ENCODE results near the gene NR1D1. TPM values are rescaled to one million over a fixed set of nuclear protein-coding genes. Genes with fewer than 3 reads are reported as not detected.

Gene NR1D1
- total RNA-seq, 1 donor from 2014 or later = 5.7 TPM

DNA sequence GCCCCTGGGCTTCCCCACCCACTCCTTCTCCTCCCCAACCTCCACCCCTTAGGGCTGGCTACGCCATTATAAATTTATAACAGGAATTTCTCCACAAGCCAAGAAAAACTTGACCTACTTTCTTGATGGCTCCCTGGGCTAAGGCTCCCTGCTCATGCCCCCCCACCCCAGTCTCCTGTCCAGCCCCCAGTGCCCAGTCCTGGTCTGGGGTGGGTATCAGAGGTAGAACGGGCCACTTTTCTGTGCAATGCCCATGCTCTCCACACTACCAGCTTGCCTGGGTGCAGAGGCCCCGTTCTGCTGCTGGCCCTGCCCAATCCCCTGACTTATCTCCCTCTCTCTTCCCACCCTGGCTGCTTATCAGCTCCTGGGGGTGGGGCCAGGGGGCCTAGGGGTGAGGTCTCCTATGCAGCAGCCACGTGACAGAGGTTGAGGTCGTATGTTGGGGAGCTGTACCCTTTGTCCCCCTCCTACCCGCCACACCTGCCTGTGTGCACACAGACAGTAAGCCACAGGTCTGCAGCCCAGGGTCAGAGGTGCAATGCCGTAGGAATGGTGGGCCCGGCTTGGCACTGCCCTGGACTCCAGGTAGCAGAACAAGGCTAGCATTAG lies 27.5 kb downstream of the NR1D1 start:
- Mint-ChIP-seq H3K27ac (no peak overlapping the region), H3K27me3 (no peaks in the 10 kb centered on the region), H3K9me3 (no peaks in the 10 kb centered on the region), H3K36me3 (peaks cover under 1% of the 10 kb centered on the region), H3K4me1 (ENCODE audit: unreplicated experiment) (peaks cover 56% of the 10 kb centered on the region), H3K4me3 (peak overlapping the region; percentile 25)
- no peak for TF ChIP-seq CTCF (conservative IDR thresholded peaks at IDR 0.05)
- no peak for DNase-seq (ENCODE audit: extremely low spot score, unreplicated experiment)

- Mint-ChIP-seq H3K36me3 (no peaks in the 10 kb centered on the region), H3K27me3 (no peaks in the 10 kb centered on the region), H3K4me1 (ENCODE audit: unreplicated experiment) (peaks cover 61% of the 10 kb centered on the region), H3K4me3 (no peak overlapping the region), H3K27ac (no peak overlapping the region), H3K9me3 (no peaks in the 10 kb centered on the region)
- no peak for DNase-seq (ENCODE audit: extremely low spot score, unreplicated experiment)
- TF ChIP-seq CTCF (conservative IDR thresholded peaks at IDR 0.05) = no peak
These were observed 28.2 kb downstream of the NR1D1 start for GRCh38 chr17:40072040-40072734.

DNA sequence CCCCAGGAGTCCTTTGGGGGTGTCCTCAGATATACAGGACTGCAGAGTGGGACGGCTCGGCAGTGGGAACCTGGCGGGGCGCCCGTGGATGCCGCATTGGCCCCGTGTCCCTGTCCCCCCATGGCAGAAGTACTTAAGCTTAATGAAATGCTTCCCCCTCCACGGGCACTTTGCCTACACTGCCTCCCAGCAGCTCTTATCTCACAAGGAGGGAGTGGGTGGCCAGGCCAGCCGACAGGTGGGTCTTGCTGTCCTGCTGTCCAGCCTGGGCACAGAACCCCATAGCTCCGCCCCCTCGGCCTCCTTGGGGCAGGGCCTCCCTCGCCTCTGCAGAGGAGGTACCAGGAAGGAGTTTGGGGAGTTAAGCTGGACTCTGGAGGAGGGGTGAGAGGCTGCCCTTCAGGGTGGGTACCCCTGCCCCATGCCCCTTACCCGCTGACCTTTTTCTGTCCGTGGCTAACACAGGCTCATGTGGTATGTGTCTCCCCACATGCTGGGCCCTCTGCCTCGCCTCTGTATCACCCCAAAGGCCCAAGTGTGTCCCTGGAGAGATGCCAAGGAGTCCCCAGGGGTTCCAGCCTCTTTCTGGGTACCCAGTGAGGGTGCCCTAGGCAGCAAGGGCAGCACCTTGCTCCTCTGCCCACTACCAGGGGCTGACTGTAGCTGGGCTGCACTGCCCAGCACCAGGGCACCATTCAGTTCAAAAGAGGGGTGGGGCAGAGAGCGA lies 28.9 kb downstream of the NR1D1 start:
- peak overlapping the region; percentile 21 for H3K27ac Mint-ChIP-seq
- H3K9me3 Mint-ChIP-seq = no peaks in the 10 kb centered on the region
- no peak for DNase-seq (ENCODE audit: extremely low spot score, unreplicated experiment)
- H3K4me3 Mint-ChIP-seq = peak overlapping the region; percentile 51
- no peak for TF ChIP-seq CTCF (conservative IDR thresholded peaks at IDR 0.05)
- peaks cover 63% of the 10 kb centered on the region for H3K4me1 Mint-ChIP-seq (ENCODE audit: unreplicated experiment)
- no peaks in the 10 kb centered on the region for H3K27me3 Mint-ChIP-seq
- no peaks in the 10 kb centered on the region for H3K36me3 Mint-ChIP-seq

- H3K4me3 Mint-ChIP-seq = peak overlapping the region; percentile 31
- peak overlapping the region; percentile 21 for H3K27ac Mint-ChIP-seq
- TF ChIP-seq CTCF (conservative IDR thresholded peaks at IDR 0.05) = no peak
- no peaks in the 10 kb centered on the region for H3K36me3 Mint-ChIP-seq
- DNase-seq (ENCODE audit: extremely low spot score, unreplicated experiment) = no peak
- H3K4me1 Mint-ChIP-seq (ENCODE audit: unreplicated experiment) = peaks cover 60% of the 10 kb centered on the region
- no peaks in the 10 kb centered on the region for H3K9me3 Mint-ChIP-seq
- H3K27me3 Mint-ChIP-seq = no peaks in the 10 kb centered on the region
These were observed 29.6 kb downstream of the NR1D1 start for GRCh38 chr17:40070709-40071312.

GRCh38 chr17:40069751-40070708 lies 30.4 kb downstream of the NR1D1 start:
- peak overlapping the region; percentile 74 for H3K4me3 Mint-ChIP-seq

More at GRCh38 chr17:40069751-40070708, 30.4 kb downstream of the NR1D1 start:
- Mint-ChIP-seq H3K4me1 (ENCODE audit: unreplicated experiment) (peaks cover 59% of the 10 kb centered on the region), H3K27me3 (no peaks in the 10 kb centered on the region), H3K36me3 (no peaks in the 10 kb centered on the region), H3K9me3 (no peaks in the 10 kb centered on the region), H3K27ac (peak overlapping the region; percentile 74)
- no peak for DNase-seq (ENCODE audit: extremely low spot score, unreplicated experiment)
- TF ChIP-seq CTCF (conservative IDR thresholded peaks at IDR 0.05) = peak; percentile 49

Measured in type B pancreatic cell (in vitro differentiated cells).